Breast epithelium (tissue), 3 donors: Measurements from ENCODE around the gene CDKN1C.

Experiments used
- CTCF ChIP-seq, 3 donors: fragments of 450-650 bp; IDR thresholded peaks; one replicate each; pipeline ENCODE4 v1.5.1; 2016 to 2017; ENCODE audit warnings: antibody characterized with exemption in 3 of 3, mild to moderate bottlenecking in 3 of 3, moderate library complexity in 3 of 3
- POLR2AphosphoS5 ChIP-seq, 3 donors: sonication (generic); formaldehyde crosslinking; IDR thresholded peaks; one replicate each; pipeline ENCODE4 v1.6.1; 2017; ENCODE audit warnings: antibody characterized with exemption in 3 of 3

- TF ChIP-seq CTCF (IDR thresholded peaks at IDR 0.05) (no peak), POLR2AphosphoS5 (IDR thresholded peaks at IDR 0.05) (no peak)
Observed at GRCh38 chr11:2915473-2915872, 29.9 kb upstream of the CDKN1C start.
